Colonic mucosa (tissue), 4 donors: ENCODE data around the gene VEPH1. TPM values are rescaled to one million over a fixed set of nuclear protein-coding genes. Genes with fewer than 3 reads are reported as not detected.

Experiments used
- DNase-seq: peaks from one replicate; pipeline ENCODE4 v3.0.0-alpha.2; 2020
- H3K27ac ChIP-seq: fragments of 200-600 bp; one replicate; pipeline ENCODE4 v1.8.0; 2021
- H3K27me3 ChIP-seq: fragments of 200-600 bp; one replicate; pipeline ENCODE4 v1.8.0; 2021
- H3K36me3 ChIP-seq: fragments of 200-600 bp; one replicate; pipeline ENCODE4 v1.8.0; 2021
- H3K4me1 ChIP-seq: fragments of 200-600 bp; one replicate; pipeline ENCODE4 v1.8.0; 2021; ENCODE audit warnings: mild to moderate bottlenecking
- H3K4me3 ChIP-seq: fragments of 200-600 bp; one replicate; pipeline ENCODE4 v1.8.0; 2021
- H3K9ac ChIP-seq, 2 donors: one replicate each; pipeline ENCODE4 v1.7.0; 2013; ENCODE audit warnings: control low read depth in 2 of 2, low read depth in 2 of 2, low read length in 2 of 2
- H3K9me3 ChIP-seq: fragments of 200-600 bp; one replicate; pipeline ENCODE4 v1.8.0; 2021
- CTCF ChIP-seq: fragments of 200-600 bp; IDR thresholded peaks from one replicate; pipeline ENCODE4 v1.8.0; 2022; ENCODE audit warnings: antibody characterized with exemption, mild to moderate bottlenecking
- intact Hi-C: fragments of 100-400 bp; cut with DNase I; formaldehyde crosslinking; loops from one replicate; pipeline ENCODE4 v1.14.1; 2022
- total RNA-seq, 2 donors: library from RNA; stranded (reverse); fragmentation: NEBNext Ultra II Directional in 1 of 2; extraction: Animal tissue kit (Norgen Biotek cat#: 25700) in 1 of 2; gene quantifications; one replicate each; pipeline ENCODE4 v1.2.1, GENCODE V29; 2021
- donor health status: healthy.
- donor health status: DM: no; HTN: no; CAD: no.
- donor health status: DM: no; HTN: no; CAD: no.

The VEPH1 gene
- total RNA-seq, 2 donors from 2014 or later = 1.3 to 2.7 TPM

GRCh38 chr3:157477441-157477840 is 25.8 kb downstream of the VEPH1 start:
- Histone ChIP-seq H3K27me3 (no peaks in the 10 kb centered on the region), H3K9ac (no peak overlapping the region), H3K27ac (no peak overlapping the region), H3K4me1 (no peaks in the 10 kb centered on the region), H3K9me3 (no peaks in the 10 kb centered on the region), H3K36me3 (no peaks in the 10 kb centered on the region), H3K4me3 (no peak overlapping the region)
- intact Hi-C loops = no loop called here
- no peak for TF ChIP-seq CTCF
- no peak for DNase-seq

- DNase-seq = no peak
- no peak overlapping the region for H3K27ac ChIP-seq
- H3K36me3 ChIP-seq = no peaks in the 10 kb centered on the region
- H3K9ac ChIP-seq = no peak overlapping the region
- H3K27me3 ChIP-seq = no peaks in the 10 kb centered on the region
- H3K4me1 ChIP-seq = no peaks in the 10 kb centered on the region
- no peaks in the 10 kb centered on the region for H3K9me3 ChIP-seq
- no peak for TF ChIP-seq CTCF
- no peak overlapping the region for H3K4me3 ChIP-seq
- intact Hi-C loops = no loop called here
These were observed 27.2 kb downstream of the VEPH1 start for GRCh38 chr3:157475921-157476414.

GRCh38 chr3:157472648-157473047 is 30.6 kb downstream of the VEPH1 start:
- Histone ChIP-seq H3K4me3 (no peak overlapping the region), H3K9me3 (no peaks in the 10 kb centered on the region), H3K36me3 (no peaks in the 10 kb centered on the region), H3K4me1 (no peaks in the 10 kb centered on the region), H3K27me3 (no peaks in the 10 kb centered on the region), H3K9ac (no peak overlapping the region), H3K27ac (no peak overlapping the region)
- no peak for TF ChIP-seq CTCF
- DNase-seq = no peak
- intact Hi-C loops = no loop called here

- Histone ChIP-seq H3K4me1 (no peaks in the 10 kb centered on the region), H3K9me3 (no peaks in the 10 kb centered on the region), H3K4me3 (no peak overlapping the region), H3K27me3 (no peaks in the 10 kb centered on the region), H3K36me3 (no peaks in the 10 kb centered on the region), H3K27ac (no peak overlapping the region), H3K9ac (no peak overlapping the region)
- intact Hi-C loops = no loop called here
- no peak for DNase-seq
- TF ChIP-seq CTCF = no peak
These were observed 32.2 kb downstream of the VEPH1 start for GRCh38 chr3:157471064-157471463.

- no peaks in the 10 kb centered on the region for H3K36me3 ChIP-seq
- H3K4me3 ChIP-seq = no peak overlapping the region
- no peak overlapping the region for H3K9ac ChIP-seq
- H3K27me3 ChIP-seq = no peaks in the 10 kb centered on the region
- H3K9me3 ChIP-seq = no peaks in the 10 kb centered on the region
- DNase-seq = no peak
- no peaks in the 10 kb centered on the region for H3K4me1 ChIP-seq
- no peak for TF ChIP-seq CTCF
- intact Hi-C loops = no loop called here
- no peak overlapping the region for H3K27ac ChIP-seq
These were observed 33.5 kb downstream of the VEPH1 start for GRCh38 chr3:157469561-157470294.
